Endothelial cell of umbilical vein (primary cell): ENCODE data around the gene PPHLN1. TPM values are rescaled to one million over a fixed set of nuclear protein-coding genes. Genes with fewer than 3 reads are reported as not detected.

Experiments used
- BruUV-seq: library from RNA; stranded (reverse); fragments of 400-500 nt; replicated peaks from 2 replicates; lab custom pipeline; 2021; lab: Mats Ljungman, UMichigan
- CTCF ChIA-PET: fragments of 300-600, 350-600 bp; sonication (Branson Sonifier 250); formaldehyde crosslinking; loops from one replicate; lab custom pipeline; 2021; ENCODE audit warnings: antibody characterized with exemption, inconsistent platforms; lab: Charles Lee
- POLR2A ChIA-PET: fragments of 300-600, 350-600 bp; sonication (Branson Sonifier 250); formaldehyde crosslinking; loops from one replicate; lab custom pipeline; 2021; ENCODE audit warnings: antibody characterized with exemption, inconsistent platforms; lab: Charles Lee
- DNase-seq: peaks from one replicate; pipeline ENCODE4 v3.0.0-alpha.2; 2011; ENCODE audit warnings: low read depth, low spot score
- FAIRE-seq: peaks from 2 replicates; lab custom pipeline; 2011; peaks lifted over from hg19 to GRCh38; lab: Jason Lieb, UNC
- H2AFZ ChIP-seq: 2 replicates; pipeline ENCODE4 v1.6.0; 2012; ENCODE audit warnings: low read depth, low read length, control low read depth, inconsistent platforms
- H3K27ac ChIP-seq: 2 replicates; pipeline ENCODE4 v1.5.1; 2011; ENCODE audit warnings: low read depth, mild to moderate bottlenecking, control low read depth, low read length, moderate library complexity; ENCODE audit not compliant: insufficient read depth
- H3K27me3 ChIP-seq, 2 experiments: 2 replicates each; pipeline versions ENCODE4 v1.6.0 to v1.6.1; 2011; ENCODE audit warnings: low read length in 2 of 2, mixed read lengths in 1 of 2; ENCODE audit not compliant: control insufficient read depth in 2 of 2, insufficient read depth in 2 of 2
- H3K36me3 ChIP-seq, 2 experiments: 2 replicates in 1 of 2; 3 replicates in 1 of 2; pipeline ENCODE4 v1.5.1; 2011; ENCODE audit warnings: low read length in 2 of 2, mild to moderate bottlenecking in 1 of 2, moderate library complexity in 1 of 2; ENCODE audit not compliant: control insufficient read depth in 2 of 2, insufficient read depth in 2 of 2; ENCODE audit errors: extremely low read depth in 1 of 2
- H3K4me1 ChIP-seq: 3 replicates; pipeline ENCODE4 v1.5.1; 2011; ENCODE audit warnings: mild to moderate bottlenecking, low read length; ENCODE audit not compliant: control insufficient read depth, insufficient read depth; ENCODE audit errors: extremely low read depth
- H3K4me2 ChIP-seq: 2 replicates; pipeline ENCODE4 v1.6.1; 2011; ENCODE audit warnings: low read length, control low read depth, mixed read lengths; ENCODE audit not compliant: insufficient read depth
- H3K4me3 ChIP-seq, 3 experiments: fragments of 200-600 bp in 1 of 3; sonication (generic), shearing (Covaris generic) in 1 of 3; replicated peaks in 1 of 3; 2 replicates each; pipeline ENCODE4 v1.5.1; 2011 to 2016; ENCODE audit warnings: control low read depth in 3 of 3, low read length in 3 of 3, mild to moderate bottlenecking in 2 of 3, inconsistent platforms in 1 of 3, low read depth in 1 of 3, moderate library complexity in 1 of 3; ENCODE audit not compliant: insufficient read depth in 1 of 3
- H3K79me2 ChIP-seq: 2 replicates; pipeline ENCODE4 v1.6.0; 2012; ENCODE audit warnings: low read length, inconsistent platforms; ENCODE audit not compliant: control insufficient read depth, insufficient read depth
- H3K9ac ChIP-seq: replicated peaks from 2 replicates; pipeline ENCODE3; 2011; ENCODE audit warnings: low read length, control low read depth; ENCODE audit not compliant: insufficient read depth; ENCODE audit errors: extremely low read depth
- H3K9me1 ChIP-seq: replicated peaks from 3 replicates; pipeline ENCODE4 v1.6.0; 2011; ENCODE audit warnings: mild to moderate bottlenecking, low read length; ENCODE audit not compliant: control insufficient read depth, insufficient read depth; ENCODE audit errors: extremely low read depth
- H3K9me3 ChIP-seq: replicated peaks from 2 replicates; pipeline ENCODE4 v1.5.1; 2012; ENCODE audit warnings: low read length, inconsistent platforms; ENCODE audit not compliant: control insufficient read depth, insufficient read depth
- H4K20me1 ChIP-seq: replicated peaks from 2 replicates; pipeline ENCODE3; 2011; ENCODE audit warnings: mild to moderate bottlenecking, low read length; ENCODE audit not compliant: control insufficient read depth, insufficient read depth; ENCODE audit errors: extremely low read depth
- CTCF ChIP-seq, 2 donors: IDR thresholded peaks; 1 replicate in 1 of 2; 2 replicates in 1 of 2; pipeline ENCODE4 v1.5.1; 2011; ENCODE audit warnings: low read length in 2 of 2, mild to moderate bottlenecking in 2 of 2, moderate library complexity in 2 of 2, control low read depth in 1 of 2, inconsistent platforms in 1 of 2, low read depth in 1 of 2; ENCODE audit not compliant: insufficient read depth in 1 of 2; ENCODE audit errors: extremely low read depth in 1 of 2
- EZH2 ChIP-seq: IDR thresholded peaks from 2 replicates; pipeline ENCODE4 v1.6.1; 2012; ENCODE audit warnings: borderline replicate concordance, low read depth, mild to moderate bottlenecking, moderate library complexity, low read length, inconsistent platforms; ENCODE audit not compliant: severe bottlenecking
- FOS ChIP-seq: IDR thresholded peaks from 2 replicates; pipeline ENCODE4 v1.6.1; 2011; ENCODE audit warnings: mild to moderate bottlenecking, low read length, moderate library complexity, borderline replicate concordance; ENCODE audit not compliant: insufficient read depth
- GATA2 ChIP-seq: IDR thresholded peaks from 2 replicates; pipeline ENCODE4 v1.7.0; 2011; ENCODE audit warnings: low read depth, mild to moderate bottlenecking, moderate library complexity, mixed read lengths, low read length; ENCODE audit not compliant: insufficient read length, insufficient read depth
- JUN ChIP-seq: IDR thresholded peaks from 2 replicates; pipeline ENCODE4 v1.6.1; 2011; ENCODE audit warnings: borderline replicate concordance, low read depth; ENCODE audit not compliant: insufficient read length, insufficient read depth
- MAX ChIP-seq: IDR thresholded peaks from 2 replicates; pipeline ENCODE4 v1.6.1; 2011; ENCODE audit not compliant: insufficient read depth, insufficient read length
- MYC ChIP-seq: IDR thresholded peaks from one replicate; pipeline ENCODE4 v1.6.1; 2011; ENCODE audit warnings: mild to moderate bottlenecking, low read depth, low read length
- POLR2A ChIP-seq: IDR thresholded peaks from 2 replicates; pipeline ENCODE4 v1.6.1; 2012; ENCODE audit warnings: low read depth, mild to moderate bottlenecking, control low read depth, low read length
- POLR2AphosphoS5 ChIP-seq: IDR thresholded peaks from 2 replicates; pipeline ENCODE4 v1.6.1; 2012; ENCODE audit warnings: low read depth, mild to moderate bottlenecking, control low read depth, low read length, moderate library complexity; ENCODE audit not compliant: insufficient read depth
- dilution Hi-C: fragments of 300-500 bp; cut with MboI; formaldehyde crosslinking; loops from one replicate; pipeline ENCODE4 v1.15.0; 2019; ENCODE audit warnings: low sequenced_read_pairs; ENCODE audit not compliant: extremely low pct_ligation_motif_present
- intact Hi-C: fragments of 100-400 bp; cut with micrococcal nuclease; formaldehyde crosslinking; loops from one replicate; pipeline ENCODE4 v1.10.0; 2022
- polyA plus RNA-seq, 4 experiments: library from polyadenylated mRNA; depleted of rRNA in 3 of 4; stranded (reverse) in 3 of 4; unstranded in 1 of 4; fragments of >200 nt; gene quantifications; 2 replicates each; pipeline versions ENCODE4 v1.2.1 to v1.2.3, GENCODE V29; 2011 to 2012; ENCODE audit warnings: missing spikeins in 1 of 4
- total RNA-seq: library from RNA; stranded (reverse); gene quantifications from 2 replicates; pipeline ENCODE4 v1.2.3, GENCODE V29; 2021

The PPHLN1 gene
- total and polyA plus RNA-seq, 2 donors (not counting 3 experiments of a cell fraction or from before 2014, with no cell fraction given): 23.4 to 62.2 TPM

- ChIA-PET CTCF (no interaction called here), POLR2A (no interaction called here)
- Histone ChIP-seq H3K79me2 (peaks cover 22% of the 10 kb centered on the region), H3K27me3 (no peaks in the 10 kb centered on the region), H3K9ac (no peak overlapping the region), H3K4me2 (no peak overlapping the region), H4K20me1 (no peaks in the 10 kb centered on the region), H2AFZ (no peak overlapping the region), H3K4me3 (no peak overlapping the region), H3K27ac (no peak overlapping the region), H3K4me1 (peaks cover 7% of the 10 kb centered on the region), H3K9me1 (no peaks in the 10 kb centered on the region), H3K9me3 (no peaks in the 10 kb centered on the region), H3K36me3 (peaks cover 0 to 2% of the 10 kb centered on the region in 2 experiments)
- TF ChIP-seq MYC (no peak), FOS (no peak), CTCF (IDR thresholded peaks at IDR 0.05; ENCODE audit: extremely low read depth in 1 of 2, insufficient read depth in 1 of 2, low read depth in 1 of 2, low read length in 2 of 2) (no peak)
- no TSS peak for BruUV-seq
- dilution Hi-C loops (no loop called here), intact Hi-C loops (no loop called here)
- DNase-seq (no peak), FAIRE-seq (no peak)
Measured at GRCh38 chr12:42361909-42362646, 36.1 kb downstream of the PPHLN1 start.

GRCh38 chr12:42362647-42363260 is 36.8 kb downstream of the PPHLN1 start:
- H3K27me3 ChIP-seq: no peaks in the 10 kb centered on the region
- dilution Hi-C loops: no loop called here
- BruUV-seq: no TSS peak
- FAIRE-seq (no peak), DNase-seq (no peak)
- CTCF ChIA-PET: interaction anchor here (1.4 kb wide), 1 partner anchor 9 kb away, joined by 3 read pairs; no protein-coding TSS in a partner anchor
- intact Hi-C loops: no loop called here
- H3K4me1 ChIP-seq: peaks cover 7% of the 10 kb centered on the region
- no peak overlapping the region for H3K4me2 ChIP-seq
- no peak overlapping the region for H3K27ac ChIP-seq
- no peak overlapping the region for H3K4me3 ChIP-seq
- no peak overlapping the region for H3K9ac ChIP-seq
- no peak overlapping the region for H2AFZ ChIP-seq
- H3K9me1 ChIP-seq: no peaks in the 10 kb centered on the region
- H4K20me1 ChIP-seq: no peaks in the 10 kb centered on the region
- no peak for TF ChIP-seq EZH2
- TF ChIP-seq CTCF (IDR thresholded peaks at IDR 0.05; ENCODE audit: extremely low read depth in 1 of 2, insufficient read depth in 1 of 2, low read depth in 1 of 2, low read length in 2 of 2): no peak
- TF ChIP-seq MYC: no peak
- no peak for TF ChIP-seq FOS
- no peak for TF ChIP-seq POLR2AphosphoS5
- TF ChIP-seq MAX: no peak
- TF ChIP-seq POLR2A: no peak
- TF ChIP-seq JUN: no peak
- no peak for TF ChIP-seq GATA2
- H3K9me3 ChIP-seq: no peaks in the 10 kb centered on the region
- POLR2A ChIA-PET: no interaction called here
- H3K36me3 ChIP-seq: peaks cover 0 to 2% of the 10 kb centered on the region in 2 experiments
- H3K79me2 ChIP-seq: peaks cover 22% of the 10 kb centered on the region
